Right lobe of liver (tissue), 4 donors: Measurements from ENCODE around the gene SLC38A5.

Experiments
- CTCF ChIP-seq, 4 donors: fragments of 200-600 bp in 3 of 4; fragments of 450-650 bp in 1 of 4; IDR thresholded peaks; one replicate each; pipeline versions ENCODE4 v1.5.1 to v1.8.0; 2016 to 2022; ENCODE audit warnings: antibody characterized with exemption in 4 of 4, mild to moderate bottlenecking in 2 of 4
- POLR2A ChIP-seq: fragments of 450-650 bp; IDR thresholded peaks from one replicate; pipeline ENCODE4 v1.6.1; 2017; ENCODE audit warnings: antibody characterized with exemption, mild to moderate bottlenecking
- donor health status: DM: no; HTN: no; CAD: no.
- donor health status: DM: no; HTN: no; CAD: no.
- donor health status: DM: no; HTN: yes; CAD: no.

DNA sequence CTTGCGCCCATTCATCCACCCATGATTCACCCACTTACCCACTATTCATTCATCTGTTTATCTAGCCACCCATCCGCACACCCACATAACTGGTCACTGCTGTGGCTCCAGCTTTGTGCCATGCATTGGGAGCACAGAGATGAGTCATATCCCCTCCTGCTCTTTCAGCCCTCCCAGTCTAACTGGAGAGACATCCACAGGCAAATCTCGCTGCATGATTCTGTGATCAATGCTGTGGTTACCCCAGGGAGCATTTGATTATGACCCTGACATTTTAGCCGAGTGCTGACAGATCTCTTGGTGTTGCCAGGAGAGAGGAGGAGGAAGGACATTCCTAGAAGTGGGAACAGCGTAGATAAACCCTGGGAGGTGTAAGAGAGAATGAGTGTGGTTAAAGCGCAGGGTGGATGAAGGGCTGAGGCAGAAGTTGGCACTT, 28.3 kb upstream of the SLC38A5 start:
- TF ChIP-seq CTCF (IDR thresholded peaks at IDR 0.05) (no peak), POLR2A (no peak)
